HG03039 (cell line): Measurements from ENCODE around the gene KPNA3.
"Not testable (repeated sequence)": the region's sequence is repeated elsewhere in the genome, so short reads cannot be mapped to it uniquely, and the experiment has no call there.

Source experiments
- ATAC-seq: cut with Tn5 transposase; IDR thresholded peaks from one replicate; pipeline ENCODE4 v1.9.1; 2021; ENCODE audit warnings: mild to moderate bottlenecking, moderate library complexity; ENCODE audit not compliant: unreplicated experiment

KPNA3 gene, protein sequence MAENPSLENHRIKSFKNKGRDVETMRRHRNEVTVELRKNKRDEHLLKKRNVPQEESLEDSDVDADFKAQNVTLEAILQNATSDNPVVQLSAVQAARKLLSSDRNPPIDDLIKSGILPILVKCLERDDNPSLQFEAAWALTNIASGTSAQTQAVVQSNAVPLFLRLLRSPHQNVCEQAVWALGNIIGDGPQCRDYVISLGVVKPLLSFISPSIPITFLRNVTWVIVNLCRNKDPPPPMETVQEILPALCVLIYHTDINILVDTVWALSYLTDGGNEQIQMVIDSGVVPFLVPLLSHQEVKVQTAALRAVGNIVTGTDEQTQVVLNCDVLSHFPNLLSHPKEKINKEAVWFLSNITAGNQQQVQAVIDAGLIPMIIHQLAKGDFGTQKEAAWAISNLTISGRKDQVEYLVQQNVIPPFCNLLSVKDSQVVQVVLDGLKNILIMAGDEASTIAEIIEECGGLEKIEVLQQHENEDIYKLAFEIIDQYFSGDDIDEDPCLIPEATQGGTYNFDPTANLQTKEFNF

GRCh38 chr13:49792550-49793324 is at the start of gene KPNA3:
Gene KPNA3 (minus strand): TSS chr13:49792682. CDS start chr13:49792506, 176 bp downstream.
- ATAC-seq: peak; percentile 86

DNA sequence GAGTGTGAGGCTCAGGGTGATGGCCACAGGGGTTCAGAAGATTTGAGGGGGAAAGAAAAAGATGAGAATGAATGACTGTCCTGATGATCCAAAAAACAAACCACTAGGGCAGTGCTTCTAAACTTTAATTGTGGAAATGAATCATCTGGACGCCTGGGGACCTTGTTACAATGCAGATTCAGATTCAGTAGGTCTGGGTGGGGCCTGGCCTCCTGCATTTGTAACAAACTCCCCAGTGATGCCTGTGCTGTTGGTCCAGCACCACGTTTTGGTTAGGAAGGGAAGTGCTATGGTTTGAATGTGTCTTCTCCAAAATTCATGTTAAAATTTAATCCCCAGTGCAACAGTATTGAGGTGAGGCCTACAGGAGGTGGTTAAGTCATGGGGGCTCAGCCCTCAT is 49.5 kb upstream of the KPNA3 start:
- no peak for ATAC-seq

GRCh38 chr13:49840675-49841074 is 48.2 kb upstream of the KPNA3 start:
- no peak for ATAC-seq

- ATAC-seq: no peak
Observed at GRCh38 chr13:49840266-49840665, 47.8 kb upstream of the KPNA3 start.

GRCh38 chr13:49838989-49839388 is 46.5 kb upstream of the KPNA3 start:
- no peak for ATAC-seq

DNA sequence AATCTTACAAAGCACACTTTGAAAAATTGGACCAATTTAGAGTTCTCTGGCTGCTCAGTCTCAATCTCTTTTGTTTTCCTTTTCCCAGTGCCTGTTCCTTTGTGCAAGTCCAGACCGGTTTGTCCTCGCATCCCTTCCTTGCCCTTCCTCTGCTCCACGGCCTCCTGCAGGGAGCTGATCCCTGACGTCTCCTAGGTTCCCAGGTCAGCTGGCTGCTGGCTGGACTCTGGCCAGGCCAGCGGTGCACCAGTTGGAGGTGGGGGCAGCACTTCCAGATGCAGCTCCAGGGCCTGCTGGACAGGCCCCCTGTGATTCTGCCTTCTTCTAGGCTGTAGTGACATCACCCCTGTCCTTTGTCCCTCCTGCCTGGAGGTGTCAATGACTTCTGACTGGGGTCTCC is 44.0 kb upstream of the KPNA3 start:
- ATAC-seq: no peak

DNA sequence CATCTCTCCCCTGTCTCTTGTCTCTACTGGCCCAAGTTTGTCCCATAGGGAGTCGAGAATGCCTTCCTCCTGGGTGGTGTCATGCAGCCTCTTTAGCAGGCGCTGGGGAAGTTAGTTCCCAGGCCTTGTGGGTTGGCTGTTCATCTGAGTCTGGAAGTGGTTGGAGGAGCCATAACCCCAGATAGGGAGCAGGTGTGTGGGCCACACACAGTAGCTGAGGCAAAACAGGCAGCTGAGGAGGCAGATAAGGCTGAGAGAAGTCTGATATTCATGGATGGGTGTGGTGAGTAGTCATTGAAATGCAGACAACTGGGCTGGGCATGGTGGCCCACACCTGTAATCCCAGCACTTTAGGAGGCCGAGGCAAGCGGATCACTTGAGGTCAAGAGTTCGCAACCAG is 40.9 kb upstream of the KPNA3 start:
- ATAC-seq: no peak

GRCh38 chr13:49831455-49831854 is 39.0 kb upstream of the KPNA3 start:
- ATAC-seq: no peak

DNA sequence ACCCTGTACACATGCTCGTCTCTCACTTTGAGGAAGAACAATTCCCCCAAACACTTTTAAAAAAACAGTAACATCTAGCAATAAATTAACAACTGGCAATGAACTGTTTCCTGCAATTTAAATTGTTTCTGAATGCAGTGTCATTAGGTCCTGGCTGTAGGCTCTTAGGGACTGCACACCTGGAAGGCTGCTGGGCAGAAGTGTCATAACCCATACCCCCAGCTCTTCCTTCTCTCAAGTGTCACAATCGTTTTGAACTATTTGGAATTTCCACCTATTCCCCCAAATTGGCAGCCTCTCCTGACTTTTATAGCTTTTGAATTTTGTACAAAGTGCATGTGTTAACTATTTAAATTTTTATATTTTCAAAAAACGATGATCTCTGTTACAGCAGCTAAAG is 38.2 kb upstream of the KPNA3 start:
- no peak for ATAC-seq

GRCh38 chr13:49829715-49830114 is 37.2 kb upstream of the KPNA3 start:
- ATAC-seq: no peak

GRCh38 chr13:49828453-49828852 is 36.0 kb upstream of the KPNA3 start:
- ATAC-seq: no peak

- no peak for ATAC-seq
Observed at GRCh38 chr13:49827891-49828290, 35.4 kb upstream of the KPNA3 start.

GRCh38 chr13:49827336-49827735 is 34.9 kb upstream of the KPNA3 start:
- no peak for ATAC-seq

DNA sequence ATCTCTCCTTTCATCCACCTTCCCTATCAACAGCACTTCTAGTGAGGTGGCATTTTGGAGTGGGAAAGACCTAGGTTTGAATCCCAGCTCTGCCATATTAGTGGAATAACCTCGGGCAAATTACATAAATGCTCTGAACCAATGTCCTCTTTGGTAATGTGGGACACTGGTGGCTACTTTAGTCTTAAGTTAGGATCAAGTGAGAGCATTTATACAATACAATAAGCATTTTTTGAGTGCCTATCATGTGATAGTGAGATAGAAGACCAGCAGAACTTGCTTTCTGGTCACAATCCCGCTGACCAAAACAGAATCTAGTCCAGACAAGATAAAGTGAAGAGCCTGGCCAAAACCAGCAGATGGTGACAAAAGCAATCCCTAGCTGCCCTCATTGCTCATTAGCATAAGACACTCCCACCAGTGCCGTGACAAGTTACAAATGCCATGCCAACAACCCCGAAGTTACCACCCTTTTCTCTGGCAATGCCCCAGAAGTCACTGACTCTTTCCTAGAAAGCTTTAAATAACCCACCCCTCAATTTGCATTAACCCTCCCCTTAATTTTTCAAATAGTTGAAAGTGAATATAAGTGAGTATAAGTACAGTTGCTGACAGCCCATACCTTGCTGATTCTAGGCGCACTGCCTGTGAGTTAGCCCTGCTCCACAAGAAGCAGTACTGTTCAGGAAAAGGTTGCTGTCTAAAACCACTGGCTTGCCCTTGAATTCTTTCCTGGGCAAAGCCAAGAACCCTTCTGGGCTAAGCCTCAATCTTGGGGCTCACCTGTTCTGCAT is 28.9 kb upstream of the KPNA3 start:
- no peak for ATAC-seq

DNA sequence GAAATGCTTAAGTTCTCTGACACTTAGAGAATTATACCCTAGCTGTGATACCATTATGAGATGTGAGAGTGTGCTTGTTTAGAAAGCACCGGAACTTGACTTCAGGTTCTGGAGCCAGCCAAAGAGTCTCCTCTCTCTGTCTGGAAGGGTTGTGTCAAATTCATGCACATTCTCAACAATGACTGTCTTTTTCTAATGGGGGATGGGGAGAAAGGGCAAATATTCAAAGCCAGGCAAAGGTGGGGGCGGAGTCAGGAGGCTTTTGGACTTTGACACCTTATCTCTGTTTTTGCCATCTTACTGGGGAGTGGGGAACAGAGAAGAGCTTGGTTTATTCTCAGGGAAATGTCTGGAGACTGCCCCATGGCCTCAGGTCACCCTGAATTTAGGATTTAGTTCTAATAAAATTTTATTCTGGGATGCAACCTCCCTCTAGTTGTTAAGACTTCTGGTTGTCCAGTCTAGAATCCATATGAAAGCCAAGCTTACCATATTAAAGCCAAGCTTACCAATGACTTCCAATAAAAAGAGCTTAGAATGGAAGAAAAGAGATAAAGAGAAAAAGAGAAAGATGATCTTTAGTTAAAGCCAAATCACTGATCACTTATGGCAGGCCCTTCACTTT is 28.2 kb upstream of the KPNA3 start:
- no peak for ATAC-seq

DNA sequence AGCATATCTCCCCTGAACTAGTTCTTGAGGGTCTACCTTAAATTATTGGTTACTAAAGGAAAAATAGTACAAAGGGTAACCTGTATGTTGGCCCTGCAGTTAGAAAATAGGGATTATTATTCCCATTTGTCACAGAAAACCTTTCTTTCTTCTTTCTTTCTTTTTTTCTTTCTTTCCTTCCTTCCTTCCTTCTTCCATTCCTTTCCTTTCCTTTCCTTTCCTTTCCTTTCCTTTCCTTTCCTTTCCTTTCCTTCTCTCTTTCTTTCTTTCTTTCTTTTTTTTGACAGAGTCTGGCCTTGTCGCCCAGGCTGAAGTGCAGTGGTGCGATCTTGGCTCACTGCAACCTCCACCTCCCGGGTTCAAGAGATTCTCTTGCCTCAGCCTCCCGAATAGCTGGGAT is 23.6 kb upstream of the KPNA3 start:
- ATAC-seq: not testable (repeated sequence)

GRCh38 chr13:49814551-49815270 is 22.2 kb upstream of the KPNA3 start:
- ATAC-seq: no peak

DNA sequence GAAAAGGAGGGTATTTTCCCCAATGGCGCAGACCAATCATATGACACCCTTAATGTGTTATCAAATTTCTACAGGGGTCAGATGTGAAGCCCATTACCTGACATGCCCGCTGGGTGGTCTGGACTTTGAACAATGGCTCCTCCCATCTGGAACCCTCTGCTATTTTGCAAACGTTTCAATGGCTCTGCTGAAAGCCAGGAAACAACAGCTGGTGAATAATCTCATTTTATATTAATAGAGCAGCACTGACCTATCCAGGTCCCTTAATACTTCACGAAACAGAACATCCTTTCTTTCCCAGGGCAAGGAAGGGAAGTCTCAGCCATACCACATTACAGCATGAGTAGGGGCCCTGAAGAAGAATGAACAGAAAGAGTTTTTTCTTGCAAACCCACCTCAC is 20.3 kb upstream of the KPNA3 start:
- ATAC-seq: no peak

DNA sequence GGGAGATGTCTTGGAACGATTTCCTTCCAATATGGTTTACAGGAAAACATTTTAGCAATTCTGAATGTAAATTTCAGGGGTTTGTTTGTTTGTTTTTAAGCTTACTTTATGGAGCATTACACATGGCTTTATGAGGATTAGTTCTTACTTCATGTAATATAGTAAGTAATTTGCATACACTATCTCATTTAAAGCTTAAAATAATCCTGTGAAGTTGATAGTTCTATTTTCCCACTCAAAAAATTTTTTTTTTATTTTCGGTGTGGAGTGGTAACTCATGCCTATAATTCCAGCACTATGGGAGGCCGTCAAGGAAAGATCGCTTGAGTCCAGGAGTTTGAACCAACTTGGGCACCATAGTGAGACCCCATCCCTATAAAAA is 19.0 kb upstream of the KPNA3 start:
- ATAC-seq: no peak
